Neutrophil (primary cell): ENCODE measurements around the gene FOXO1.

Source experiments
- H3K27ac ChIP-seq: fragments of 200-600 bp; sonication (generic); 2 replicates; pipeline ENCODE4 v1.5.1; 2016; ENCODE audit warnings: mild to moderate bottlenecking, moderate library complexity
- H3K27me3 ChIP-seq: fragments of 200-600 bp; sonication (generic); 2 replicates; pipeline ENCODE4 v1.6.0; 2016; ENCODE audit warnings: mild to moderate bottlenecking
- H3K36me3 ChIP-seq: fragments of 200-600 bp; sonication (generic); 2 replicates; pipeline ENCODE4 v1.5.1; 2017
- H3K4me1 ChIP-seq, 2 experiments: fragments of 200-600 bp in 1 of 2; sonication (generic) in 1 of 2; 1 replicate in 1 of 2; 2 replicates in 1 of 2; pipeline versions ENCODE4 v1.5.1 to v1.6.1; 2013 to 2016; ENCODE audit warnings: low read depth in 1 of 2, low read length in 1 of 2, mild to moderate bottlenecking in 1 of 2, moderate library complexity in 1 of 2; ENCODE audit not compliant: control insufficient read depth in 1 of 2, insufficient read depth in 1 of 2
- H3K4me3 ChIP-seq, 2 experiments: fragments of 200-600 bp in 1 of 2; sonication (generic) in 1 of 2; 1 replicate in 1 of 2; 2 replicates in 1 of 2; pipeline ENCODE4 v1.5.1; 2013 to 2016; ENCODE audit warnings: low read depth in 1 of 2, low read length in 1 of 2, mild to moderate bottlenecking in 1 of 2, moderate library complexity in 1 of 2
- H3K9me3 ChIP-seq: fragments of 200-600 bp; sonication (generic); 2 replicates; pipeline ENCODE4 v1.5.1; 2016
- CTCF ChIP-seq: fragments of 200-600 bp; sonication (generic); IDR thresholded peaks from 2 replicates; pipeline ENCODE4 v1.5.1; 2016; ENCODE audit warnings: antibody characterized with exemption

Gene FOXO1

GRCh38 chr13:40519637-40520036, 146.8 kb downstream of the FOXO1 start:
- H3K27ac ChIP-seq = no peak overlapping the region
- H3K27me3 ChIP-seq = no peaks in the 10 kb centered on the region
- H3K36me3 ChIP-seq = no peaks in the 10 kb centered on the region
- H3K9me3 ChIP-seq = no peaks in the 10 kb centered on the region
- TF ChIP-seq CTCF = no peak
- H3K4me3 ChIP-seq = no peak overlapping the region
- H3K4me1 ChIP-seq = no peaks in the 10 kb centered on the region

GRCh38 chr13:40518481-40518882, 148.0 kb downstream of the FOXO1 start:
- no peak for TF ChIP-seq CTCF
- Histone ChIP-seq H3K27me3 (no peaks in the 10 kb centered on the region), H3K27ac (no peak overlapping the region), H3K36me3 (no peaks in the 10 kb centered on the region), H3K4me3 (no peak overlapping the region), H3K4me1 (no peaks in the 10 kb centered on the region), H3K9me3 (no peaks in the 10 kb centered on the region)

GRCh38 chr13:40517486-40518480, 148.7 kb downstream of the FOXO1 start:
- TF ChIP-seq CTCF = no peak
- Histone ChIP-seq H3K27ac (no peak overlapping the region), H3K27me3 (no peaks in the 10 kb centered on the region), H3K36me3 (no peaks in the 10 kb centered on the region), H3K4me3 (no peak overlapping the region), H3K4me1 (no peaks in the 10 kb centered on the region), H3K9me3 (no peaks in the 10 kb centered on the region)

- TF ChIP-seq CTCF = no peak
- no peaks in the 10 kb centered on the region for H3K9me3 ChIP-seq
- H3K4me3 ChIP-seq = no peak overlapping the region
These were observed 150.7 kb downstream of the FOXO1 start for GRCh38 chr13:40515702-40516101.

GRCh38 chr13:40514802-40515201, 151.6 kb downstream of the FOXO1 start:
- H3K36me3 ChIP-seq = no peaks in the 10 kb centered on the region
- no peak overlapping the region for H3K4me3 ChIP-seq
- TF ChIP-seq CTCF = no peak
- H3K27ac ChIP-seq = no peak overlapping the region
- H3K9me3 ChIP-seq = no peaks in the 10 kb centered on the region
- H3K4me1 ChIP-seq = no peaks in the 10 kb centered on the region
- H3K27me3 ChIP-seq = no peaks in the 10 kb centered on the region

More at GRCh38 chr13:40515702-40516101, 150.7 kb downstream of the FOXO1 start:
- Histone ChIP-seq H3K4me1 (no peaks in the 10 kb centered on the region), H3K27ac (no peak overlapping the region), H3K36me3 (no peaks in the 10 kb centered on the region), H3K27me3 (no peaks in the 10 kb centered on the region)
